Trophoblast cell (in vitro differentiated cells and primary cell): ENCODE data around the gene TEAD1.

ENCODE experiments used
- DNase-seq, 2 donors: peaks; one replicate each; pipeline ENCODE4 v3.0.0-alpha.2; 2016
- H2AFZ ChIP-seq: 2 replicates; pipeline ENCODE4 v1.6.1; 2013; ENCODE audit warnings: low read length, moderate library complexity, mild to moderate bottlenecking; ENCODE audit not compliant: insufficient read depth, poor library complexity
- H2AK5ac ChIP-seq: 2 replicates; pipeline ENCODE4 v1.6.1; 2013; ENCODE audit warnings: mild to moderate bottlenecking, low read length
- H2BK120ac ChIP-seq: 2 replicates; pipeline ENCODE4 v1.6.1; 2013; ENCODE audit warnings: low read length, mild to moderate bottlenecking, moderate library complexity; ENCODE audit not compliant: insufficient read depth, poor library complexity
- H2BK12ac ChIP-seq: 2 replicates; pipeline ENCODE4 v1.6.1; 2013; ENCODE audit warnings: mild to moderate bottlenecking, low read length, moderate library complexity
- H2BK5ac ChIP-seq: 2 replicates; pipeline ENCODE4 v1.6.1; 2013; ENCODE audit warnings: low read length, low read depth, moderate library complexity, mild to moderate bottlenecking; ENCODE audit not compliant: poor library complexity
- H3K14ac ChIP-seq: 2 replicates; pipeline ENCODE4 v1.6.1; 2013; ENCODE audit warnings: mild to moderate bottlenecking, low read length
- H3K18ac ChIP-seq: 2 replicates; pipeline ENCODE4 v1.6.1; 2013; ENCODE audit warnings: mild to moderate bottlenecking, low read length
- H3K23ac ChIP-seq: 2 replicates; pipeline ENCODE4 v1.6.1; 2013; ENCODE audit warnings: low read length
- H3K27ac ChIP-seq: 2 replicates; pipeline ENCODE4 v1.5.1; 2013; ENCODE audit warnings: low read depth, mild to moderate bottlenecking, inconsistent platforms, low read length, moderate library complexity
- H3K27me3 ChIP-seq: 2 replicates; pipeline ENCODE4 v1.6.1; 2013; ENCODE audit warnings: inconsistent platforms, mild to moderate bottlenecking, low read length, moderate library complexity; ENCODE audit not compliant: insufficient read depth
- H3K36me3 ChIP-seq, 2 experiments: 1 replicate in 1 of 2; 2 replicates in 1 of 2; pipeline ENCODE4 v1.6.1; 2013; ENCODE audit warnings: low read length in 2 of 2, mild to moderate bottlenecking in 2 of 2, moderate library complexity in 1 of 2; ENCODE audit not compliant: insufficient read depth in 2 of 2, control insufficient read depth in 1 of 2
- H3K4ac ChIP-seq: 2 replicates; pipeline ENCODE4 v1.6.1; 2013; ENCODE audit warnings: low read depth, mild to moderate bottlenecking, low read length, moderate library complexity
- H3K4me1 ChIP-seq, 2 experiments: 1 replicate in 1 of 2; 2 replicates in 1 of 2; pipeline ENCODE4 v1.6.1; 2013; ENCODE audit warnings: low read length in 2 of 2, mild to moderate bottlenecking in 2 of 2, moderate library complexity in 1 of 2; ENCODE audit not compliant: insufficient read depth in 2 of 2, control insufficient read depth in 1 of 2
- H3K4me2 ChIP-seq: 2 replicates; pipeline ENCODE4 v1.6.1; 2013; ENCODE audit warnings: inconsistent platforms, mild to moderate bottlenecking, low read length, moderate library complexity
- H3K4me3 ChIP-seq: 2 replicates; pipeline ENCODE4 v1.5.1; 2013; ENCODE audit warnings: mild to moderate bottlenecking, low read depth, low read length, inconsistent platforms
- H3K79me1 ChIP-seq: one replicate; pipeline ENCODE4 v1.6.1; 2013; ENCODE audit warnings: low read length
- H3K79me2 ChIP-seq: 2 replicates; pipeline ENCODE4 v1.6.1; 2013; ENCODE audit warnings: low read length, mild to moderate bottlenecking; ENCODE audit not compliant: control insufficient read depth, insufficient read depth, poor library complexity
- H3K9ac ChIP-seq: 2 replicates; pipeline ENCODE4 v1.6.1; 2013; ENCODE audit warnings: mild to moderate bottlenecking, low read length
- H3K9me3 ChIP-seq: 2 replicates; pipeline ENCODE4 v1.6.1; 2013; ENCODE audit warnings: low read depth, mild to moderate bottlenecking, control low read depth, inconsistent platforms, low read length; ENCODE audit not compliant: insufficient read depth
- H4K12ac ChIP-seq: 2 replicates; pipeline ENCODE4 v1.6.1; 2013; ENCODE audit warnings: low read depth, mild to moderate bottlenecking, low read length, moderate library complexity
- H4K8ac ChIP-seq: 2 replicates; pipeline ENCODE4 v1.6.1; 2013; ENCODE audit warnings: low read depth, mild to moderate bottlenecking, low read length, moderate library complexity
- H4K91ac ChIP-seq: one replicate; pipeline ENCODE4 v1.6.1; 2013; ENCODE audit warnings: low read depth, mild to moderate bottlenecking, low read length, moderate library complexity
- WGBS: extraction: QIAGEN DNeasy Blood & Tissue Kit; methylation state at CpG from one replicate; pipeline ENCODE4 v1.1.7; 2013; ENCODE audit warnings: missing lambda C conversion rate; ENCODE audit not compliant: insufficient read length, insufficient coverage; ENCODE audit errors: extremely low coverage; 5-methylcytosine and 5-hydroxymethylcytosine counted together

The TEAD1 gene

GRCh38 chr11:12705874-12706273 lies 31.7 kb downstream of the TEAD1 start:
- H3K4me3 ChIP-seq = no peak overlapping the region
- H3K4me1 ChIP-seq = peaks cover 21 to 36% of the 10 kb centered on the region in 2 experiments
- H4K8ac ChIP-seq = no peak overlapping the region
- no peak overlapping the region for H3K18ac ChIP-seq
- H2AK5ac ChIP-seq = no peak overlapping the region
- DNase-seq = no peak
- H2AFZ ChIP-seq = no peak overlapping the region
- H3K27me3 ChIP-seq = no peaks in the 10 kb centered on the region
- H3K9me3 ChIP-seq = no peaks in the 10 kb centered on the region
- no peak overlapping the region for H4K12ac ChIP-seq
- WGBS = no CpG with 5 or more reads among the region's 3 CpGs
- H3K14ac ChIP-seq = no peak overlapping the region
- H2BK12ac ChIP-seq = no peak overlapping the region
- no peak overlapping the region for H2BK5ac ChIP-seq
- no peak overlapping the region for H2BK120ac ChIP-seq
- no peak overlapping the region for H3K9ac ChIP-seq
- peaks cover 2 to 16% of the 10 kb centered on the region in 2 experiments for H3K36me3 ChIP-seq
- peaks cover 26% of the 10 kb centered on the region for H3K79me2 ChIP-seq
- no peak overlapping the region for H3K4me2 ChIP-seq
- H3K79me1 ChIP-seq = peaks cover 5% of the 10 kb centered on the region
- no peak overlapping the region for H3K23ac ChIP-seq
- H3K27ac ChIP-seq = no peak overlapping the region
- H3K4ac ChIP-seq = no peak overlapping the region
- H4K91ac ChIP-seq = no peak overlapping the region

GRCh38 chr11:12706545-12707499 lies 32.6 kb downstream of the TEAD1 start:
- Histone ChIP-seq H3K9ac (no peak overlapping the region), H3K4ac (peak overlapping the region; percentile 99), H4K12ac (no peak overlapping the region), H2BK120ac (no peak overlapping the region), H3K4me2 (no peak overlapping the region), H4K91ac (no peak overlapping the region), H3K79me2 (peaks cover 30% of the 10 kb centered on the region), H3K23ac (peak overlapping the region; percentile 50), H3K79me1 (peaks cover 5% of the 10 kb centered on the region), H2BK12ac (no peak overlapping the region), H4K8ac (no peak overlapping the region), H3K36me3 (peaks cover 2 to 16% of the 10 kb centered on the region in 2 experiments), H3K9me3 (no peaks in the 10 kb centered on the region), H3K18ac (no peak overlapping the region), H2BK5ac (no peak overlapping the region), H3K4me1 (peaks cover 21 to 35% of the 10 kb centered on the region in 2 experiments), H3K4me3 (no peak overlapping the region), H2AK5ac (no peak overlapping the region), H2AFZ (no peak overlapping the region), H3K27me3 (no peaks in the 10 kb centered on the region), H3K27ac (no peak overlapping the region), H3K14ac (no peak overlapping the region)
- no peak for DNase-seq
- no CpG with 5 or more reads among the region's 9 CpGs for WGBS

DNA sequence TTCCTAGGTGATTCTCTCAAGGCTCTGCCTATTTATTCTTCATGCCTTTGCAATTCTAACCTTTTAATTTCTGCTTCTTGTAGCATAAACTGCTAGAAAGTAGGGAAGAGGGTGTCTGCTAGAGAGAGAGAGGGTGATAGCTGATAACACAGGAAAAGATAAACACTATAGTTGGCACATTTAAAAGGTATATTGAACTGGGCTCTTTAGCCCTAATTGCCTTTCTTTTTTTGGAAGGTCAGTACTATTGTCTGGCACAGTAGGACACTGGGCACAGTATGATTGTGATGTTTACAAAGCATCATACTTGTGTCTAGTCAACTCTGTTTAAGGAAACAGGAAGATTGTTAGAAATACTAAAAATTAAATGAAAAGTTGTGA lies 33.3 kb downstream of the TEAD1 start:
- Histone ChIP-seq H3K79me1 (peaks cover 2% of the 10 kb centered on the region), H3K79me2 (peaks cover 29% of the 10 kb centered on the region), H4K12ac (no peak overlapping the region), H3K27me3 (no peaks in the 10 kb centered on the region), H4K8ac (no peak overlapping the region), H3K4ac (peak overlapping the region; percentile 90), H2BK12ac (no peak overlapping the region), H4K91ac (no peak overlapping the region), H3K4me2 (no peak overlapping the region), H2BK120ac (no peak overlapping the region), H3K9ac (no peak overlapping the region), H2AK5ac (no peak overlapping the region), H3K18ac (no peak overlapping the region), H3K14ac (no peak overlapping the region), H3K4me3 (no peak overlapping the region), H2AFZ (no peak overlapping the region), H2BK5ac (no peak overlapping the region), H3K27ac (no peak overlapping the region), H3K36me3 (peaks cover 2 to 15% of the 10 kb centered on the region in 2 experiments), H3K23ac (no peak overlapping the region), H3K9me3 (no peaks in the 10 kb centered on the region), H3K4me1 (peaks cover 14 to 30% of the 10 kb centered on the region in 2 experiments)
- no peak for DNase-seq

GRCh38 chr11:12711496-12711895 lies 37.3 kb downstream of the TEAD1 start:
- Histone ChIP-seq H3K27ac (no peak overlapping the region), H3K4ac (peak overlapping the region; percentile 80), H3K4me1 (peaks cover 21 to 25% of the 10 kb centered on the region in 2 experiments), H3K79me2 (peaks cover 39% of the 10 kb centered on the region), H3K4me3 (no peak overlapping the region), H3K9me3 (no peaks in the 10 kb centered on the region), H4K12ac (no peak overlapping the region), H3K4me2 (no peak overlapping the region), H3K9ac (no peak overlapping the region), H2AK5ac (no peak overlapping the region), H2BK120ac (no peak overlapping the region), H4K8ac (no peak overlapping the region), H3K27me3 (no peaks in the 10 kb centered on the region), H3K18ac (no peak overlapping the region), H3K14ac (no peak overlapping the region), H2BK12ac (no peak overlapping the region), H3K36me3 (peaks cover 2 to 10% of the 10 kb centered on the region in 2 experiments), H2BK5ac (no peak overlapping the region), H3K79me1 (peaks cover 11% of the 10 kb centered on the region), H4K91ac (no peak overlapping the region), H2AFZ (no peak overlapping the region), H3K23ac (no peak overlapping the region)
- no peak for DNase-seq
- WGBS = no CpG with 5 or more reads among the region's 1 CpG
